ENCODE measurements around the gene RASGRF1.
A peak's percentile ranks its signal among the peaks of the same experiment; 100 is the strongest.

The RASGRF1 gene

GRCh38 chr15:78960308-78960707 is 130.3 kb downstream of the RASGRF1 start:
- DNase-seq (ENCODE audit: low read depth, low spot score) = no peak

DNA sequence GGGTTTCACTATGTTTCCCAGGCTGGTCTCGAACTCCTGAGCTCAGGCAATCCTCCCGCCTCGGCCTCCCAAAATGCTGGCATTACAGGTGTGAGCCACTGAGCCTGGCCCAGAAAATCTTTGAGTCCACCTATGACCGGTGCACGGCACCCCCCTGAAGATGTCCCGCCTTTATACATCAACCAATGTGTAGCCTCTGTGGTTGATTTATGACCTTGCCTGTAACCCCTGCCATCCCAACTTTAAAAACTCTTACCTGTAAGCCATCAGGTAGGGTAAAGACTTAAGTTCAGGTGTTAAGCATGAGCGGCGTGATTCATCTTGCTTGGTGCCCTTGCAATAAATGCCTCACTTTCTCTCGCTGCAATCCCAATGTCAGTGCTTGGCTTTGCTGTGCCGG is 131.2 kb downstream of the RASGRF1 start:
- DNase-seq (ENCODE audit: low read depth, low spot score) = no peak

DNA sequence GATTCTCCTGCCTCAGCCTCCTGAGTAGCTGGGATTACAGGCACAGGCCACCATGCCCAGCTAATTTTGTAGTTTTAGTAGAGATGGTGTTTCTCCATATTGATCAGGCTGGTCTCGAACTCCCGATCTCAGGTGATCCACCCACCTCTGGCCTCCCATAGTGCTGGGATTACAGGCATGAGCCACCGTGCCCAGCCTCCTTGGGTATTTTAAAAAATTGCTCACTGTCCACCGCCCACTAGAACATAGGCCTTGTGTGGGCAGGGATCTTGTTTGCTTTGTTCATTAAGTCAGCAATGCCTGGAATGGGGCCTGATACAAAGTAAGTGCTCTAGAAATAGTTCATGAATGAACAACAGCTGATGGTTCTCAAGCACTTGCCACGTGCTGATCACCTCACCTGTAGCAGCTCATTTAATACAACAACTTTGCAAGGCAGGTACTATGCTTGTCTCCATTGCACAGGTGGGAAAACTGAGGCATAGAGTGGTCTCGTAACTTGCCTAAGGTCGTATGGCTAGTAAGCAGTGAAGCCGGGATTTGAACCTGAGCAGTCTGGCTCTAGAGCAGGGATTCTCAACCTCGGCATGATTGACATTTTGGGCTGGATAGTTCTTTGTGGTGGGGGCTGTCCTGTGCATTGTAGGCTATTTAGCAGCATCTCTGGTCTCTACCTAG is 133.0 kb downstream of the RASGRF1 start:
- no peak for DNase-seq (ENCODE audit: low read depth, low spot score)

- no peak for DNase-seq (ENCODE audit: low read depth, low spot score)
These were observed 133.6 kb downstream of the RASGRF1 start for GRCh38 chr15:78956937-78957336.

- no peak for DNase-seq (ENCODE audit: low read depth, low spot score)
These were observed 135.2 kb downstream of the RASGRF1 start for GRCh38 chr15:78955355-78955754.

- no peak for DNase-seq (ENCODE audit: low read depth, low spot score)
These were observed 138.7 kb downstream of the RASGRF1 start for GRCh38 chr15:78951841-78952238.

- no peak for DNase-seq (ENCODE audit: low read depth, low spot score)
These were observed 139.4 kb downstream of the RASGRF1 start for GRCh38 chr15:78950902-78951840.

DNA sequence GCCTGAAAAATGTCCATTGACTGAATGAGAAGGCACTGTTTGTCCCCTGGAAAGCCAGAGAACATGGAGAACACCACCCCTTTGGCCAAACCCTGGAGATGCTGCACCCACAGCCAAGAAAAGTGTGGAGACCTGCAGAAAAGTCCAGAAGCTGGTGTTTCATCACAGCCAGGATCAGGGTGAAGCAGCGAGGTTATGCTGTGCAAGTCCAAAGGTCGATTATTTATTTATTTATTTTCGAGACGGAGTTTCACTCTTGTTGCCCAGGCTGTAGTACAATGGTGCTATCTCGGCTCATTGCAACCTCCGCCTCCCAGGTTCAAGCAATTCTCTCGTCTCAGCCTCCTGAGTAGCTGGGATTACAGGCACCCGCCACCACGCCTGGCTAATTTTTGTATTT is 140.2 kb downstream of the RASGRF1 start:
- DNase-seq (ENCODE audit: low read depth, low spot score) = no peak

- DNase-seq (ENCODE audit: low read depth, low spot score) = no peak
These were observed 141.1 kb downstream of the RASGRF1 start for GRCh38 chr15:78949461-78949860.

- no peak for DNase-seq (ENCODE audit: low read depth, low spot score)
These were observed 143.1 kb downstream of the RASGRF1 start for GRCh38 chr15:78947506-78947905.

DNA sequence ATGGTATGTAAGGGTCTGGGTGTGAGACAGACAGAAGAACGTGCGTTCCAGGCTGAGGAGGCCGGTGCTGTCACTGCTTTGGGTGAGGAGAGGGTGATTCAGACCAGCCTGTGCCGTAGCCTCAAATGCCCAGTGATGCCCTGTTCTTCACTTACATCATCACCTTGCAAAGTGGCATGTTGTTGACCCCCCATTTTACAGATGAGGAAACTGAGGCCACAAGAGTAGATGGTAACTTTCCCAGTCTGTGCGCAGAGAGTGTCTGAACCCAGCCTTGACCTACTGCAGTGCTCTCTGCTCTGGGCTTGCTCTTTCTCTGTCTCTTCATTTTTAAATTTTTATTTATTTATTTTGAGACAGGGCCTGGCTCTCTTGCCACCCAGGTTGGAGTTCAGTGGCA is 144.1 kb downstream of the RASGRF1 start:
- DNase-seq (ENCODE audit: low read depth, low spot score) = no peak

- DNase-seq (ENCODE audit: low read depth, low spot score) = peak; percentile 42
These were observed 145.7 kb downstream of the RASGRF1 start, which contains the start of gene CTSH for GRCh38 chr15:78944669-78945407. Gene CTSH (minus strand): TSS chr15:78945046. CDS start chr15:78944981, 65 bp downstream.

DNA sequence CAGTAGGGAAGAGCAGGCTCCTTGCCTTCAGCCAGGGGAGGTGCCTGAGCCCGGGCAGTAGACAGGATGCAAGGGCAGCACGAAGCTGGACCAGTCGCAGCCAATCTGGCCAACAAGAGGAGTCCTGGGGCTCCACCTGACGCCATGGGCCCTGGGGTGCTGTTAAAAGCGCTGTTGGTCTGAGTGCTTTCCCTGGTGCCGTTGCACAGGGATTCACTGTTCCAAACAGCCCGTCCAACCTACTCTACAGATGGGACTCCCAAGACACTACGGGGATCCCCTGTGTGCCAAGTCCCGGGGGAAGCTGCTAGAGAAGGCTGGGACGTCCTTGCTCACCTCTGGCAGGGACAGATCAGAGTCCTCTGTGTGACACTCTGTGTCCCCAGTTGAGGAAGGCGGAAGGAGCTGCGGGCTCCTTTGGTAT is 146.4 kb downstream of the RASGRF1 start:
- DNase-seq (ENCODE audit: low read depth, low spot score) = no peak

GRCh38 chr15:78943692-78944091 is 146.9 kb downstream of the RASGRF1 start:
- no peak for DNase-seq (ENCODE audit: low read depth, low spot score)

GRCh38 chr15:78942741-78943140 is 147.8 kb downstream of the RASGRF1 start:
- DNase-seq (ENCODE audit: low read depth, low spot score) = no peak

DNA sequence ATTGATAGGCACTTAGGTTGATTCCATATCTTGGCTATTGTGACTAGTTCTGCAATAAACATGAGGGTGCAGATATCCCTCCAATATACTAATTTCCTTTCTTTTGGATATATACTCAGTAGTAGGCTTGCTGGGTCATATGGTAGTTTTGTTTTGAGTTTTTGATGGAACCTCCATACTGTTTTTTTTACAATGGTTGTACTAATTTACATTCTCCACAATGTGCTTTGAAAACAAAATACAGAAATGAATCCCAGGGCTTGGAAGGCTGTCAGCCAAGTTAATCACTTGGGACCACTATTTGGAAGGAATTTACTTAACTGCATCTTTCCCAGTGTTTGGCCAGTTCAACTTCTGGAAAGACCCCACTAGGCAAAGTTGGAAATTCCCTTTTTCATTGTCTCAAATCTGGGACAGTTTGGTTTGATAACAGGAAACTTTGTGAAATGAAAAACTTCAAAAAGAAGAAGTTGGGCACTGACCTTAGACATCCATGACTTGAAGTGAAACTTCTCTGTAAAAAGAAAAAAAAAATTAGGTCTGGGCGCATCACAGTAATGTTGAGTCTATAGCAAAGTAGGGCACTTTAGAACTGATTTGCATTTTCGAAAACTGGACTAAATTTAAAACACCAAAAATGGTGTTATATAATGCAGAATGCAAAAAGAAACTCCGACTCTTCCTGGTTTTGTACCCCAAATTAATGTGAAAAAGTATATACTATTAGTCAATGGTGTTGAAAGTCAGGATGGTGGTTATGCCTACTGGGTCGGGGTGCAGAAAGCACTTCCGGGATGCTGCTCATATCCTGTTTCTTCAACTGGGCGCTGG is 151.7 kb downstream of the RASGRF1 start:
- DNase-seq (ENCODE audit: low read depth, low spot score) = no peak

GRCh38 chr15:78937132-78937739 is 153.3 kb downstream of the RASGRF1 start:
- no peak for DNase-seq (ENCODE audit: low read depth, low spot score)

DNA sequence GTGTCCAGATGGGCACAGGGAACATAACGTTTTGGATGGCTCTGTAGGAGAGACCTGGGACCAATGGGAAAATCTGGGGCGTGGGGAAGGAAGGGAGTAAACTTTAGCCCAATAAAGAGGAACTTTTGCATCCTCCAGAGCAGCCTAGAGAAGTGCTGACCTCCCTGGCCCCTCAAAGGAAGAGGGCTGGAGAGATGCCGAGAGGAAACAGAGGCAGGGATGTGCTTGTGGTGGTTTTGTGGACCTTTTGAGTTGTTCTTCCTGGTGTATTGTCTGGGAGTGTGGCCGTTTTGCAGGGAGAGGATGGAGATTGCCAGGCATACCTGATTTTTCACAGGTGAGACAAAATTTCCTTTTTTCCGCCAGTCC is 155.9 kb downstream of the RASGRF1 start:
- no peak for DNase-seq (ENCODE audit: low read depth, low spot score)

GRCh38 chr15:78933823-78934654 is 156.5 kb downstream of the RASGRF1 start:
- DNase-seq (ENCODE audit: low read depth, low spot score) = no peak

Measured in activated naive CD8-positive, alpha-beta T cell treated with anti-CD3 and anti-CD28 coated beads, Interleukin-2, amount 50 U/mL, for 16 hours (primary cell).